Stimulated activated CD8-positive, alpha-beta memory T cell treated with anti-CD3 and anti-CD28 coated beads, Interleukin-7, amount 100 ng/mL, for 4 hours (primary cell): ENCODE measurements around the gene UROC1.

Source experiments
- DNase-seq, 2 donors: peaks; one replicate each; pipeline ENCODE4 v3.0.0-alpha.2; 2020; ENCODE audit warnings: low read depth in 2 of 2

Gene UROC1

GRCh38 chr3:126517291-126517951 lies at the start of gene UROC1:
UROC1 (minus strand) TSS chr3:126517773; CDS start chr3:126517719, 54 bp downstream.
- no peak for DNase-seq

GRCh38 chr3:126562737-126563276 lies 45.2 kb upstream of the UROC1 start:
- no peak for DNase-seq

GRCh38 chr3:126558336-126559071 lies 40.9 kb upstream of the UROC1 start, which contains the start of gene C3orf22:
C3orf22 (minus strand) TSS chr3:126558932; CDS start chr3:126553390, 5,542 bp downstream.
- no peak for DNase-seq

- DNase-seq = no peak
Observed at GRCh38 chr3:126557761-126558160, 40.2 kb upstream of the UROC1 start.

GRCh38 chr3:126557415-126557745 lies 39.8 kb upstream of the UROC1 start:
- no peak for DNase-seq

GRCh38 chr3:126556637-126557414 lies 39.3 kb upstream of the UROC1 start:
- DNase-seq = no peak

- DNase-seq = no peak
Observed at GRCh38 chr3:126555795-126556636, 38.4 kb upstream of the UROC1 start.

- no peak for DNase-seq
Observed at GRCh38 chr3:126554560-126555525, 37.3 kb upstream of the UROC1 start.

GRCh38 chr3:126553284-126554084 lies 35.9 kb upstream of the UROC1 start:
- no peak for DNase-seq

GRCh38 chr3:126552688-126553283 lies 35.2 kb upstream of the UROC1 start:
- no peak for DNase-seq

GRCh38 chr3:126551839-126552687 lies 34.5 kb upstream of the UROC1 start:
- no peak for DNase-seq

- DNase-seq = no peak
Observed at GRCh38 chr3:126551121-126551838, 33.7 kb upstream of the UROC1 start.

GRCh38 chr3:126550488-126551051 lies 33.0 kb upstream of the UROC1 start:
- no peak for DNase-seq

- no peak for DNase-seq
Observed at GRCh38 chr3:126549861-126550487, 32.4 kb upstream of the UROC1 start.

- no peak for DNase-seq
Observed at GRCh38 chr3:126548556-126549466, 31.2 kb upstream of the UROC1 start.
